Measurements from ENCODE around the gene WDR83.
"Not testable (repeated sequence)": the region's sequence is repeated elsewhere in the genome, so short reads cannot be mapped to it uniquely, and the experiment has no call there.

Gene WDR83

GRCh38 chr19:12687496-12688196, 21.0 kb downstream of the WDR83 start, which contains the start of gene GNG14:
TSS of gene GNG14 (plus strand) at chr19:12687998. CDS start at chr19:12688049, 51 bp downstream.
- DNase-seq: no peak

GRCh38 chr19:12689012-12689411, 22.4 kb downstream of the WDR83 start:
- no peak for DNase-seq

- DNase-seq: no peak
These were observed 23.1 kb downstream of the WDR83 start for GRCh38 chr19:12689581-12690216.

GRCh38 chr19:12692960-12693359, 26.4 kb downstream of the WDR83 start:
- no peak for DNase-seq

- DNase-seq: no peak
These were observed 28.0 kb downstream of the WDR83 start for GRCh38 chr19:12694641-12695040.

GRCh38 chr19:12695096-12695495, 28.5 kb downstream of the WDR83 start:
- DNase-seq: no peak

GRCh38 chr19:12695514-12695913, 28.9 kb downstream of the WDR83 start:
- DNase-seq: no peak

- DNase-seq: peak in 1 of 2 experiments; percentile 17
These were observed 29.4 kb downstream of the WDR83 start for GRCh38 chr19:12695997-12696365.

- DNase-seq: peak; percentile 95 to 98
These were observed 30.0 kb downstream of the WDR83 start, which contains the start of gene FBXW9 for GRCh38 chr19:12696366-12697335. TSS of gene FBXW9 (minus strand) at chr19:12696631. CDS start at chr19:12696581, 50 bp downstream.

- not testable (repeated sequence) for DNase-seq
These were observed 30.8 kb downstream of the WDR83 start for GRCh38 chr19:12697425-12697824.

GRCh38 chr19:12698138-12698537, 31.5 kb downstream of the WDR83 start:
- no peak for DNase-seq

GRCh38 chr19:12701596-12702282, 35.1 kb downstream of the WDR83 start:
- DNase-seq: no peak

GRCh38 chr19:12703046-12703445, 36.4 kb downstream of the WDR83 start:
- DNase-seq: no peak

GRCh38 chr19:12705169-12705568, 38.6 kb downstream of the WDR83 start:
- no peak for DNase-seq

- no peak for DNase-seq
These were observed 39.2 kb downstream of the WDR83 start for GRCh38 chr19:12705654-12706331.

GRCh38 chr19:12706332-12706718, 39.7 kb downstream of the WDR83 start:
- no peak for DNase-seq

GRCh38 chr19:12708641-12709040, 42.0 kb downstream of the WDR83 start:
- DNase-seq: no peak

- DNase-seq: no peak
These were observed 44.6 kb downstream of the WDR83 start for GRCh38 chr19:12711187-12711586.

- DNase-seq: not testable (repeated sequence)
These were observed 45.5 kb downstream of the WDR83 start for GRCh38 chr19:12712077-12712476.

- DNase-seq: not testable (repeated sequence)
These were observed 46.7 kb downstream of the WDR83 start for GRCh38 chr19:12713304-12713703.

GRCh38 chr19:12715102-12715501, 48.5 kb downstream of the WDR83 start:
- DNase-seq: no peak

- no peak for DNase-seq
These were observed 49.3 kb downstream of the WDR83 start for GRCh38 chr19:12715929-12716328.
